SK-N-SH (cell line): Measurements from ENCODE around the gene ANKRD16. TPM values are rescaled to one million over a fixed set of nuclear protein-coding genes. Genes with fewer than 3 reads are reported as not detected.

ENCODE experiments used
- CTCF ChIA-PET: fragments of 300-600, 350-600 bp; formaldehyde crosslinking; extraction: SDS; loops from one replicate; lab custom pipeline; 2021; lab: Yijun Ruan, JAX
- POLR2A ChIA-PET: fragments of 350-600 bp; sonication (Branson Sonifier 250); formaldehyde crosslinking; extraction: SDS; loops from one replicate; lab custom pipeline; 2020; ENCODE audit warnings: antibody characterized with exemption, inconsistent platforms; lab: Yijun Ruan, JAX
- DNase-seq: peaks from one replicate; pipeline ENCODE4 v3.0.0; 2012
- H2AFZ ChIP-seq: fragments of 200-600 bp; sonication (generic); 2 replicates; pipeline ENCODE4 v1.8.1; 2016; ENCODE audit warnings: antibody characterized with exemption, mild to moderate bottlenecking, low read depth
- H3F3A ChIP-seq: fragments of 200-600 bp; sonication (generic); replicated peaks from 2 replicates; pipeline ENCODE3; 2016; ENCODE audit warnings: antibody characterized with exemption, mild to moderate bottlenecking; ENCODE audit not compliant: insufficient read depth
- H3K27ac ChIP-seq, 2 experiments: fragments of 200-500 bp in 1 of 2; fragments of 200-600 bp in 1 of 2; sonication (Bioruptor generic) in 1 of 2; sonication (generic), shearing (Covaris generic) in 1 of 2; 2 replicates each; pipeline versions ENCODE4 v1.5.1 to v1.6.1; 2014 to 2016; ENCODE audit warnings: low read depth in 2 of 2, inconsistent platforms in 1 of 2, low read length in 1 of 2, mild to moderate bottlenecking in 1 of 2, mixed read lengths in 1 of 2
- H3K27me3 ChIP-seq: fragments of 200-600 bp; sonication (generic), shearing (Covaris generic); 2 replicates; pipeline ENCODE4 v1.6.1; 2016; ENCODE audit warnings: mixed run types; ENCODE audit not compliant: insufficient read depth
- H3K36me3 ChIP-seq, 2 experiments: fragments of 200-500 bp in 1 of 2; fragments of 200-600 bp in 1 of 2; sonication (Bioruptor generic) in 1 of 2; sonication (generic) in 1 of 2; replicated peaks in 1 of 2; 2 replicates each; pipeline versions ENCODE3 to v1.5.1; 2014 to 2016; ENCODE audit warnings: low read length in 1 of 2, mild to moderate bottlenecking in 1 of 2; ENCODE audit not compliant: insufficient read depth in 2 of 2, control insufficient read depth in 1 of 2
- H3K4me1 ChIP-seq, 2 experiments: fragments of 200-500 bp in 1 of 2; fragments of 200-600 bp in 1 of 2; sonication (Bioruptor generic) in 1 of 2; sonication (generic), shearing (Covaris generic) in 1 of 2; 2 replicates each; pipeline versions ENCODE4 v1.5.1 to v1.6.1; 2014 to 2016; ENCODE audit warnings: low read depth in 1 of 2, low read length in 1 of 2, mixed run types in 1 of 2; ENCODE audit not compliant: insufficient read depth in 2 of 2, control insufficient read depth in 1 of 2
- H3K4me2 ChIP-seq: fragments of 200-600 bp; sonication (generic), shearing (Covaris generic); 2 replicates; pipeline ENCODE4 v1.6.1; 2017; ENCODE audit warnings: mixed run types
- H3K4me3 ChIP-seq, 2 experiments: fragments of 200-500 bp in 1 of 2; fragments of 200-600 bp in 1 of 2; sonication (Bioruptor generic) in 1 of 2; sonication (generic), shearing (Covaris generic) in 1 of 2; 2 replicates each; pipeline versions ENCODE4 v1.5.1 to v1.8.1; 2014 to 2016; ENCODE audit warnings: low read depth in 2 of 2, inconsistent platforms in 1 of 2, low read length in 1 of 2, mild to moderate bottlenecking in 1 of 2, mixed read lengths in 1 of 2, moderate library complexity in 1 of 2
- H3K79me2 ChIP-seq: fragments of 200-600 bp; sonication (generic); 2 replicates; pipeline ENCODE4 v1.8.1; 2017; ENCODE audit warnings: mild to moderate bottlenecking; ENCODE audit not compliant: insufficient read depth
- H3K9ac ChIP-seq: fragments of 200-600 bp; sonication (generic); 2 replicates; pipeline ENCODE4 v1.6.1; 2017; ENCODE audit warnings: mixed run types
- H3K9me2 ChIP-seq: fragments of 200-600 bp; sonication (generic); 2 replicates; pipeline ENCODE4 v1.6.1; 2017; ENCODE audit warnings: mixed run types
- H3K9me3 ChIP-seq: fragments of 200-600 bp; sonication (generic); 2 replicates; pipeline ENCODE4 v1.6.1; 2017; ENCODE audit warnings: mixed run types, mild to moderate bottlenecking, moderate library complexity
- H4K20me1 ChIP-seq: fragments of 200-600 bp; sonication (generic); 2 replicates; pipeline ENCODE4 v1.6.1; 2017; ENCODE audit warnings: mild to moderate bottlenecking, mixed run types; ENCODE audit not compliant: insufficient read depth
- CTCF ChIP-seq: fragments of 200-600 bp; sonication (generic); IDR thresholded peaks from 2 replicates; pipeline ENCODE4 v1.6.1; 2017; ENCODE audit warnings: antibody characterized with exemption, mild to moderate bottlenecking, moderate library complexity
- EP300 ChIP-seq, 2 experiments: IDR thresholded peaks; 2 replicates each; pipeline versions ENCODE4 v1.4.0 to v1.6.1; 2012; ENCODE audit warnings: borderline replicate concordance in 1 of 2, low read depth in 1 of 2, low read length in 1 of 2
- FOSL2 ChIP-seq: IDR thresholded peaks from 2 replicates; pipeline ENCODE4 v1.4.0; 2012; ENCODE audit warnings: low read depth, mild to moderate bottlenecking, moderate library complexity, borderline replicate concordance
- FOXJ3 ChIP-seq: sonication (generic); formaldehyde crosslinking; IDR thresholded peaks from 2 replicates; pipeline ENCODE4 v1.5.1; 2020; ENCODE audit warnings: mild to moderate bottlenecking, missing genetic modification reagents
- GABPA ChIP-seq: IDR thresholded peaks from 2 replicates; pipeline ENCODE4 v1.4.0; 2012; ENCODE audit warnings: low read depth, mild to moderate bottlenecking
- GATA2 ChIP-seq: sonication (generic); formaldehyde crosslinking; IDR thresholded peaks from 2 replicates; pipeline ENCODE4 v1.5.0; 2020; ENCODE audit warnings: mild to moderate bottlenecking, missing genetic modification reagents
- MAX ChIP-seq: IDR thresholded peaks from 2 replicates; pipeline ENCODE4 v1.4.0; 2012; ENCODE audit warnings: low read depth
- MXI1 ChIP-seq: IDR thresholded peaks from 2 replicates; pipeline ENCODE4 v1.6.1; 2012; ENCODE audit warnings: mild to moderate bottlenecking, low read depth, low read length, improper control_type of control experiment
- NFIC ChIP-seq: IDR thresholded peaks from 2 replicates; pipeline ENCODE4 v1.4.0; 2012; ENCODE audit warnings: borderline replicate concordance
- NRF1 ChIP-seq: IDR thresholded peaks from 2 replicates; pipeline ENCODE4 v1.6.1; 2012; ENCODE audit warnings: low read depth, mild to moderate bottlenecking, low read length
- POLR2AphosphoS5 ChIP-seq: IDR thresholded peaks from 2 replicates; pipeline ENCODE4 v1.6.1; 2012; ENCODE audit warnings: low read depth, low read length
- REST ChIP-seq: IDR thresholded peaks from 2 replicates; pipeline ENCODE4 v1.6.1; 2012; ENCODE audit warnings: mild to moderate bottlenecking, low read depth, low read length, moderate library complexity
- RXRA ChIP-seq: IDR thresholded peaks from 2 replicates; pipeline ENCODE4 v1.4.0; 2012; ENCODE audit warnings: low read depth, mild to moderate bottlenecking, borderline replicate concordance
- SIN3A ChIP-seq: IDR thresholded peaks from 2 replicates; pipeline ENCODE4 v1.6.1; 2012; ENCODE audit warnings: low read depth, mild to moderate bottlenecking, low read length, moderate library complexity, borderline replicate concordance
- SMC3 ChIP-seq: IDR thresholded peaks from 2 replicates; pipeline ENCODE4 v1.6.1; 2012; ENCODE audit warnings: low read depth, low read length, improper control_type of control experiment
- TAF1 ChIP-seq: IDR thresholded peaks from 2 replicates; pipeline ENCODE4 v1.6.1; 2012; ENCODE audit warnings: low read depth, mild to moderate bottlenecking, low read length, moderate library complexity, borderline replicate concordance
- TCF12 ChIP-seq: IDR thresholded peaks from 2 replicates; pipeline ENCODE4 v1.4.0; 2012
- YY1 ChIP-seq: IDR thresholded peaks from 2 replicates; pipeline ENCODE4 v1.4.0; 2012; ENCODE audit warnings: low read depth, mild to moderate bottlenecking
- WGBS: methylation state at CpG from one replicate; pipeline ENCODE4 v1.1.6; 2017; ENCODE audit warnings: low lambda C conversion rate; 5-methylcytosine and 5-hydroxymethylcytosine counted together
- polyA plus RNA-seq, 3 experiments: library from polyadenylated mRNA; depleted of rRNA; stranded (reverse); fragments of >200 nt; gene quantifications; 2 replicates each; pipeline ENCODE4 v1.2.3, GENCODE V29; 2012

ANKRD16 gene
- polyA plus RNA-seq, 1 of the 3 experiments (the other 2 are of a cell fraction) = 9.9 TPM

- TF ChIP-seq SMC3 = no peak
- POLR2A ChIA-PET = no interaction called here
- 0 out of 2 replicates have a peak, but pooled peaks cover 5% of the 10 kb centered on the region for H3K9me3 ChIP-seq
- no peak overlapping the region for H3K4me3 ChIP-seq
- no peak overlapping the region for H2AFZ ChIP-seq
- peaks cover 40 to 59% of the 10 kb centered on the region in 2 experiments for H3K36me3 ChIP-seq
- H4K20me1 ChIP-seq = peaks cover 18% of the 10 kb centered on the region; the same call in 1 of the 2 replicates
- H3K4me1 ChIP-seq = no peaks in the 10 kb centered on the region; a peak in 2 of 4 replicates
- CTCF ChIA-PET = interaction anchor here (0.6 kb wide), 1 partner anchor 116 kb away, joined by 3 read pairs; no protein-coding TSS in a partner anchor
- WGBS = 97% methylated on average over 7 of the region's 7 CpGs
- no peak overlapping the region for H3K4me2 ChIP-seq
- no peaks in the 10 kb centered on the region for H3F3A ChIP-seq
- no peaks in the 10 kb centered on the region for H3K9me2 ChIP-seq
- no peaks in the 10 kb centered on the region for H3K27me3 ChIP-seq
- H3K27ac ChIP-seq = no peak overlapping the region
- H3K79me2 ChIP-seq = peaks cover 95% of the 10 kb centered on the region
- H3K9ac ChIP-seq = no peak overlapping the region
- DNase-seq = no peak
Measured at GRCh38 chr10:5898163-5898562, 8.5 kb upstream of the ANKRD16 start.

GRCh38 chr10:5897504-5897903, 7.8 kb upstream of the ANKRD16 start:
- TF ChIP-seq FOXJ3 (no peak), MXI1 (no peak), POLR2AphosphoS5 (no peak), GABPA (no peak), FOSL2 (no peak)
- TF ChIP-seq, all 33 proteins: peak for 0
- H3K36me3 ChIP-seq = peaks cover 41 to 64% of the 10 kb centered on the region in 2 experiments
- peaks cover 95% of the 10 kb centered on the region for H3K79me2 ChIP-seq
- peaks cover 20% of the 10 kb centered on the region for H4K20me1 ChIP-seq
- H3F3A ChIP-seq = no peaks in the 10 kb centered on the region
- H3K27me3 ChIP-seq = no peaks in the 10 kb centered on the region
- no peak overlapping the region for H3K4me2 ChIP-seq
- no peak overlapping the region for H3K4me3 ChIP-seq
- no peak overlapping the region for H3K27ac ChIP-seq
- no peak overlapping the region for H2AFZ ChIP-seq
- WGBS = 95% methylated on average over 8 of the region's 8 CpGs
- no peak for DNase-seq
- no peaks in the 10 kb centered on the region; a peak in 2 of 4 replicates for H3K4me1 ChIP-seq
- H3K9me3 ChIP-seq = 0 out of 2 replicates have a peak, but pooled peaks cover 5% of the 10 kb centered on the region
- H3K9ac ChIP-seq = no peak overlapping the region
- ChIA-PET CTCF (interaction anchor here (0.6 kb wide), 1 partner anchor 117 kb away, joined by 3 read pairs; no protein-coding TSS in a partner anchor), POLR2A (no interaction called here)
- no peaks in the 10 kb centered on the region for H3K9me2 ChIP-seq

- peaks cover 46 to 66% of the 10 kb centered on the region in 2 experiments for H3K36me3 ChIP-seq
- no peaks in the 10 kb centered on the region for H3K27me3 ChIP-seq
- H4K20me1 ChIP-seq = peaks cover 24% of the 10 kb centered on the region
- no peak overlapping the region for H3K4me3 ChIP-seq
- peaks cover 0 to 2% of the 10 kb centered on the region in 2 experiments; a peak in 2 of 4 replicates for H3K4me1 ChIP-seq
- H3K9me2 ChIP-seq = no peaks in the 10 kb centered on the region
- no peak overlapping the region for H3K9ac ChIP-seq
- no peak for DNase-seq
- H3K9me3 ChIP-seq = 0 out of 2 replicates have a peak, but pooled peaks cover 5% of the 10 kb centered on the region
- no peak overlapping the region for H2AFZ ChIP-seq
- ChIA-PET CTCF (interaction anchor here (0.8 kb wide), 1 partner anchor 267 kb away, joined by 3 read pairs; no protein-coding TSS in a partner anchor), POLR2A (no interaction called here)
- no peak overlapping the region for H3K4me2 ChIP-seq
- 90% methylated on average over 4 of the region's 4 CpGs for WGBS
- H3K27ac ChIP-seq = no peak overlapping the region
- H3K79me2 ChIP-seq = peaks cover 96% of the 10 kb centered on the region
- H3F3A ChIP-seq = no peaks in the 10 kb centered on the region
- TF ChIP-seq MAX = no peak
- TF ChIP-seq GATA2 (CRISPR knock-in tag) = no peak
- TF ChIP-seq NRF1 = no peak
- no peak for TF ChIP-seq POLR2AphosphoS5
- TF ChIP-seq RXRA = no peak
- no peak for TF ChIP-seq EP300 (IDR thresholded peaks at IDR 0.05; ENCODE audit: borderline replicate concordance in 1 of 2, low read depth in 1 of 2, low read length in 1 of 2)
- TF ChIP-seq GABPA = no peak
- TF ChIP-seq REST = no peak
- no peak for TF ChIP-seq CTCF
- no peak for TF ChIP-seq SIN3A
- TF ChIP-seq MXI1 = no peak
- no peak for TF ChIP-seq YY1
- no peak for TF ChIP-seq TCF12
- no peak for TF ChIP-seq TAF1
- no peak for TF ChIP-seq NFIC
Measured at GRCh38 chr10:5897053-5897340, 7.3 kb upstream of the ANKRD16 start.
